Stimulated activated CD8-positive, alpha-beta memory T cell treated with anti-CD3 and anti-CD28 coated beads, Interleukin-4, amount 100 ng/mL, for 48 hours (primary cell): ENCODE results near the gene CRYBA1.

Experiments used
- DNase-seq: peaks from one replicate; pipeline ENCODE4 v3.0.0-alpha.2; 2020

The CRYBA1 gene

DNA sequence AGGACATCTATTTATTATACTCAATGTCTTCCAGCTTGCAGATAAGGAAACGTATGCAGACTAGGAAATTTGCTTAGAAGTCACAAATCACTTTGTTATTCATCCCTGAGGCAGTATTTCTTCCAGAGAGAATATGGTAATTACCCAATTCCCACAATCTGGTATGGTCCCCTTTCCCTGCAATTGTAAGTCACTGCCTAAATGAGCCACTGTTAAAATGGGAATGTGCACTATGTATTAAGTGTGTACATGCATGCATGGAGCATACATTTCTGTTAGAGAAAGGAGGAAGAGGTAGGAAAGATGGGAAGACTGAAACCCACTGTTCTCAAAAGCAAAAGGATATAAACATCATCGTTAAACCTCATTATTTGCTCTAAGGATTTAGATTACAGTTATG, 37.3 kb downstream of the CRYBA1 start:
- no peak for DNase-seq

DNA sequence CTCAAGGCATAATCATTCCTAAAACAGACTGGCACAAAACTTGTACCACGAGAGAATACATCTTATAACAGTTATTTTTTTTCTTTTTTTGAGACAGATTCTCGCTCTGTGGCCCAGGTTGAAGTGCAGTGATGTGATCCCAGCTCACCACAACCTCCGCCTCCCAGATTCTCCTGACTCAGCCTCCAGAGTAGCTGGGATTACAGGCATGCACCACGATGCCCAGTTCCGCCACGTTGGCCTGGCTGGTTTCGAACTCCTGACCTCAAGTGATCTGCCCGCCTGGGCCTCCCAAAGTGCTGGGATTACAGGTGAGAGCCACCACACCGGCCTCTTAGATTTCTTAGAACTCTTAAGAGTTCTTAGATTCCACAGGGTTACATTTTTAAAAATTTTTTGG, 43.2 kb downstream of the CRYBA1 start:
- DNase-seq: no peak

DNA sequence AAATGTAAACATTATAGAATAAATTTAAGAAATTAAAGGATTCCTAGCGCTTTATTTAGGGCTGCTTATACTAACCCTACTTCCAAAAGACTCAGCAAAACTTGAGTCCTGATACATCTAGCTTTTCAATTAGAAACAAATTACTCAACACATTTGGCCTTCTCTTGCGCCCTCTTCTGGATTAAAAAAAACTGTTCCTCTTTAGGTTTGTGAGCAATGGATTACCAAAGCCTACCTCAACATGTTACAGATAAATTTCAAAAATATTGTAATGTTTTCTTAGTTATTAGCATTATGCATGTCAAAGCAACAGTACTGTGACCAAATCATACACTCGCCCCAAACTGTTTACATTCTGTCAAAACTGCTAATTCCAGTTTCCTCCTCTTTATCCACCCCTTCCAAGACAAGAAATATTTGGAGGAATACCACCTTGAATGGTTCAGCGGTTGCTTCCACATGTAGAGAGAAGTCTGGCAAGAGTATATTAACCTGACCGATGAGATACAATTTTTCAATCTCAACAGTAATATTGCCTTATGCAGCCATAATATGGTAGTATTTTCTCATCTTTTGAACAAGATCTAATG, 44.6 kb downstream of the CRYBA1 start:
- no peak for DNase-seq

DNA sequence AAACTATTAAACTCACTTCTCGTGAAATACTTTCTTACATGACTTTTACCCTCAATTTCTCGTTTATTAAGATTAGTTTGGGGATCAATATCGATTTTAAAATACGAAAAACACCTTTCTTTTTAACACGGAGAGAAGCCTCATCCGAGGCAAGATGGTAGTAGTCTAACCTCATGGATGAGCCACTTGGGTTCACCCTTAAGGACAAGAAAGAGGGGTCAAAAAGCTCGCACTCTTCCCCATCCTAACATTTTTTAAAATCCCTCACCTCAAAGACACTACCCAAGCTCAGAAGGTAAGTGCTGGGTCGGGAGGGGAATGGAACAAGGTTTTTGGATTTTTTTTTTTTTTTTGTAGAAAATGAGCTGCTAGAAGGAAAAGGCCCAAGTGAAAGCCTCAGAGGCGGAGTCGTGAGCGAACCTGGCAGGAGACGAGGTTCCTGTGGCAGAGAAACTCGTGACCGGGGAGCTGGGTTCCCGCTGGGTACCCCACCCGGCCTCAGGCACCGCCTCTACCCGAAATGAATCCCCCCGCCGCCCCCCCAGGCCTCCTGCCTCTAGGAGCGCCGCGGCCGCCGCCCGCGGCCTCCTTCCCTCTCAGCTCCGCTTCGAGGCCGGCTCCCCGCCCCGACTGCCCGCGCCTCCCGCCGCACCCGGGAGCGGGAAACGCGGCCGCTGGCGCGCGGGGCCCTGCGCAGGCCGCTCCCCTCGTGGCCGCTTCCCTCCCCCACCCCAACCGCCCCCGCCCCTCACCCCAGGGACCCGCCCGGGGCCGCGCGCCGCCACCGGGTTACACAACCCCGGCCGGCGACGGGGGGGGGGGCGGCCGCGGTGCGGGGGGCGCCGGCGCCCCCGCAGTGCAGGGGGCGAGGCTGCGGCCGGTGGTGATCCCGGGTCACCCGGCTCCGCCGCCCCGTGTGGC, 45.7 kb downstream of the CRYBA1 start:
- peak; percentile 68 for DNase-seq

DNA sequence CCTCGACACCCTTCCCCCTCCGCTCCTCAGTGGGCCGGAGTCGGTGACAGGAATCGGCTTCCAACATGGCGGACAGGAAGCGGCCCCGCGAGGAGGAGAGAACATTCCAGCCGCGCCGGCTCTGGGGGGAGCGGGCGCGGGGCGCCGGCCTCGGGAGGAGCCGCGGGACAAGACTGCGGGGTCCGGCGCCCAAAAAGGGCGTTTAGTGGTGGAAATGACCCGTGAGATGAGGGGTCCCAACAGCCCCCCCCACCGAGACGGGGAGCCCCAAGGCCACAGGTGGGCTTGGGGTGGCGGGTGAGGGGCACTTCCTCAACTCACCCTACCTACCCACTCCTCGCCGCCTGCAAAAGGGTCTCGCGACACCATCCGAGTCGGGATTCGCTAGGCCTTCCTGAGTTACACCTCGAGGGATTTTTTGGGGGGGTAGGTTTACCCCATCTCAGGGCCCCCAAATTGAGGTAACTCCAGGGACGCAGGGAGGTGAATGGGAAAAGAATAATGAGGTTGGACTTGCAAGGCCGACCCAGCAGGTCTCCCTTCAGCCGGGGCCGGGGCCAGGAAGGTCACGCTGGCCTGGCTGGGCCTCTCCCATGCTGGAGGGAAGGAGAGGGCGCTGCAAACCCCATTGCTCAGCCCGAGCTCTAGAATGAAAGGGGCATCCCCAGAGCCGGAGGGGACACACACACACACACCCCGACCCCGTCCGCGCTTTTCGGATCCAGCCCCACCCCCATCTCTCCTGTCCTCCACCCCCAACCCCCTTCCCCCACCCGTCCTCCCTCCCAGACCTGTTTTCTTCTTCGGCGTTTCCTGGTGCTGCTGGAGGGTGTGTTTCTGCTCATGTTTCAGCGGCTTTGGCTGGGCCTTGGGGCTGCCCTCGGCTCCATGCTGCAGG, 46.6 kb downstream of the CRYBA1 start:
- DNase-seq: peak; percentile 78

DNA sequence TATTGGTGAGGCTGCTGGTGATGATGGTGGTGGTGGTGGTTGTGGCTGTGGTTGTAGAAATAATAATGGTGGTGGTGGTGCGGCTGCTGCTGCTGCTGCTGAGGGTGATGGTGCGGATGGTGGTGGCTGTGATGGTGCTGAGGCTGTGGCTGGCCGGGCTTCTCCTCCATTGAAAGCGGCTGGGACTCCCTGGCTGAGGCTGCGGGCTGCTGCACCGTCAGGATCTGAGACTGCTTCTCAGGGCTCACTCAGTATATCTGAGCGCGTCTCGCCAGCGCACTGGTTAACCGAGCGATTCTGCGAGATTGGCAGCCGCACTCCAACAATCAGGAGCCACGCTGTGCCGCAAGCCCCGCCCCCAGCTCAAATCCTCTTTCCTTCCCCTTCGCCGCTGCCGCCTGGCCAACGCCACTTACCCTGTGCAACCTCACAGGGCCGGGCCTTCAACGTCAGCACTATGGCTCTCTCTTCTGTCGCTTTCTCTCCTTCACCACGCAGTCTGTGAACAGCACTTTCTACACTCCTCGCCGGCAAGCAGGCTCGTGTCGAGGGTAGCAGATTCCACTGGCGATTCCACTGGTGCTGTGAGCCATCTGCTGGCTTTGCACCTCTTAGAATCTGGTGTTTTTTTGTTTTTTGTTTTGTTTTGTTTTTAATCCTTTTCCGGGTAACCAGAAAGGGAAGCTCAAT, 47.4 kb downstream of the CRYBA1 start, which contains the start of gene NUFIP2:
Gene NUFIP2, minus strand, starts transcription at position 259 of the 690 bp plus-strand sequence. Its CDS starts 89 bp downstream, at position 170.
- peak; percentile 99 for DNase-seq

DNA sequence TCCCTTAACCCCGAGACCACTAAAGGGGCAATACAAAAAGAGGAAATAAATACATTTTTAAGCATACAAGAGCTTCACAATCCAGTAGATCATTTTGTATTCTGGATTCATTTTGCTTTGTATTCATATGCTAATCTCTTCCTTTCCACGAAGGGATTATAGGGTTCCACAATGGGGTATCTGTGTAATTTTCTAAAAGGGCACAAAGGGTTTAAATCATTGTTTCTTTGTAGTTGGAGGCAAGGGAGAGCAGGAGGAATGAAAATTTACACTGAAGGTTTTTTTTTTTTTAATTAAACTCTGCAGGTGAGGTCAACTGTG, 47.9 kb downstream of the CRYBA1 start:
- DNase-seq: no peak

DNA sequence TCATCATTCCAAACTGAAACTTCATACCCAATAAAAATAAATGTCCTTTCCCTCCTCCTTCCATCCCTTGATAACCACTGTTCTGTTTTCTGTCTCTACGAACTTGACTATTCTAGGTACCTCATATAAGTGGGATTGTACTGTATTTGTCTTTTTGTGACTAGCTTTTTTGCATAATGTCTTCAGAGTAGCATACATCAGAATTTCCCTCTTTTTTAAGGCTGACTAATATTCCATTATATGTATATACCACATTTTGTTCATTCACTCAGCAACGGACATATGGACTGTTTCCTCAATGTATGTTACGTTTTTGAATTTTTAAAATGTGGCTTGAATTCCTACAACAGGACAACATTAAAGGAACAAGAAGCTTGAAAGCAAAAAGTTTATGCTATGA, 48.8 kb downstream of the CRYBA1 start:
- no peak for DNase-seq

DNA sequence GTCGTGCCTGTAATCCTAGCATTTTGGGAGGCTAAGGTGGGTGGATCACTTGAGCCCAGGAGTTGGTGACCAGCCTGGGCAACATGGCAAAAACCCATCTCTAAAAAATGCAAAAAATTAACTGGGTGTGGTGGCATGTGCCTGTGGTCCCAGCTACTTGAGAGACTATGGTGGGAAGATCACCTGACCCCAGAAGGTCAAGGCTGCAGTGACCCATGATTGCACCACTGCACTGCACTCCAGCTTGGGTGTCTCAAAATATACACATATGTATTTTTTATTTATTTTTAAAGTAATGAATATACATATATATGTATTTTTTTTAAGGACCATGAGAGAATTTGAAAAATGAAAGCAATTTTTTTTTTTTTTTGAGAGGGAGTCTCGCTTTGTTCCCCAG, 52.4 kb downstream of the CRYBA1 start:
- DNase-seq: no peak

DNA sequence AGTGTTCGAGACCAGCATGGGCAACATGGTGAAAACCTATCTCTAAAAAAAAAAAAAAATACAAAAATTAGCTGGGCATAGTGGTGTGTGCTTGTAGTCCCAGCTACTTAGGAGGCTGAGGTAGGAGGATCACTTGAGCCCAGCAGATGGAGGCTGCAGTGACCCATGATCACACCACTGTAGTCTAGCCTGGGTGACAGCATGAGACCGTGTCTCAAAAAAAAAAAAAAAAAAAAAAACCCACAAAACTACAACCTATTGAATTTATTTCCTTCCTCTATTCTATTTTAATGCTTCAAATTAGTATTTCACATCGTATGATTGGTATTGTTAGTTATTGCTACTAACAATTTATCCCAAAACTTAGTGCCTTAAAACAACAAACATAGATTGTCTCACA, 56.7 kb downstream of the CRYBA1 start:
- no peak for DNase-seq
